Measurements from ENCODE around the gene CDK9.

The CDK9 gene

DNA sequence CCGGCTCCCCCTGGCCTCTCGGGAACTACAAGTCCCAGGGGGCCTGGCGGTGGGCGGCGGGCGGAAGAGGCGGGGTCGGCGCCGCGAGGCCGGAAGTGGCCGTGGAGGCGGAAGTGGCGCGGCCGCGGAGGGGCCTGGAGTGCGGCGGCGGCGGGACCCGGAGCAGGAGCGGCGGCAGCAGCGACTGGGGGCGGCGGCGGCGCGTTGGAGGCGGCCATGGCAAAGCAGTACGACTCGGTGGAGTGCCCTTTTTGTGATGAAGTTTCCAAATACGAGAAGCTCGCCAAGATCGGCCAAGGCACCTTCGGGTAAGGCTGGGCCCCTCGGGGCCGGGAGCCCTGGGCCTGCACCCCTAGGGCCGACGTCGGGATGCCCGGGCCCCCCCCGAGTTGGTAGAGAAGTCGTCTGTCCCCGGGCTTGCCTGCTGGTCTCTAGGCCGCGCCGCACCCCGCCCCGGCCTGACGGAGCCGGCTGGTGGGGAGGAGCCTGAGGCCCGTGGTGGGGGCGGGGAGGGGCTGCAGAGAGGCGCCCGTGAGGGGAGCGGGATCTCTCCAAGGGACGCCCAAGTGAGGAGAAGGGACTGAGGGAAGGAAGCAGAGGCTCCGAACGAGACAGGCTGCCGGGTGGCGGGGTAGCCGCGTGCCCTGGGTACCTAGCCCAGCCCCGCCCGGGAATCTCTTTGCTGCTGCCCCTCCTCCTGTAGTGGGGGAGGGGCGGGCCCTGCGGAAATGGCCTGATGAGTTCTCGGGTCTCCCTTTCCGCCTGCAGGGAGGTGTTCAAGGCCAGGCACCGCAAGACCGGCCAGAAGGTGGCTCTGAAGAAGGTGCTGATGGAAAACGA, at the start of gene CDK9:
CDK9 (plus strand) TSS at position 102 of the 840 bp plus-strand sequence; CDS start at position 217, 115 bp downstream.
- Mint-ChIP-seq H3K36me3 (ENCODE audit: low read depth) (peaks cover 43% of the 10 kb centered on the region), H3K4me3 (peak within 1 kb of the TSS; percentile 97), H3K27me3 (no peaks in the 10 kb centered on the region), H3K4me1 (ENCODE audit: low read depth) (peaks cover 77% of the 10 kb centered on the region), H3K9me3 (no peaks in the 10 kb centered on the region), H3K27ac (peak within 1 kb of the TSS; percentile 93)

GRCh38 chr9:127738666-127739065, 47.2 kb upstream of the CDK9 start:
- H3K36me3 Mint-ChIP-seq (ENCODE audit: low read depth) = peaks cover 16% of the 10 kb centered on the region
- no peaks in the 10 kb centered on the region for H3K9me3 Mint-ChIP-seq
- H3K27me3 Mint-ChIP-seq = no peaks in the 10 kb centered on the region
- H3K27ac Mint-ChIP-seq = no peak overlapping the region
- H3K4me1 Mint-ChIP-seq (ENCODE audit: low read depth) = peaks cover 16% of the 10 kb centered on the region
- no peak overlapping the region for H3K4me3 Mint-ChIP-seq

- peaks cover 7% of the 10 kb centered on the region for H3K4me1 Mint-ChIP-seq (ENCODE audit: low read depth)
- peaks cover 16% of the 10 kb centered on the region for H3K36me3 Mint-ChIP-seq (ENCODE audit: low read depth)
- H3K27ac Mint-ChIP-seq = no peak overlapping the region
- H3K9me3 Mint-ChIP-seq = no peaks in the 10 kb centered on the region
- no peaks in the 10 kb centered on the region for H3K27me3 Mint-ChIP-seq
- no peak overlapping the region for H3K4me3 Mint-ChIP-seq
These were observed 46.1 kb upstream of the CDK9 start for GRCh38 chr9:127739614-127740330.

- Mint-ChIP-seq H3K4me3 (no peak overlapping the region), H3K4me1 (ENCODE audit: low read depth) (peaks cover 7% of the 10 kb centered on the region), H3K36me3 (ENCODE audit: low read depth) (peaks cover 21% of the 10 kb centered on the region), H3K27ac (no peak overlapping the region), H3K27me3 (no peaks in the 10 kb centered on the region), H3K9me3 (no peaks in the 10 kb centered on the region)
These were observed 43.9 kb upstream of the CDK9 start for GRCh38 chr9:127741831-127742434.

DNA sequence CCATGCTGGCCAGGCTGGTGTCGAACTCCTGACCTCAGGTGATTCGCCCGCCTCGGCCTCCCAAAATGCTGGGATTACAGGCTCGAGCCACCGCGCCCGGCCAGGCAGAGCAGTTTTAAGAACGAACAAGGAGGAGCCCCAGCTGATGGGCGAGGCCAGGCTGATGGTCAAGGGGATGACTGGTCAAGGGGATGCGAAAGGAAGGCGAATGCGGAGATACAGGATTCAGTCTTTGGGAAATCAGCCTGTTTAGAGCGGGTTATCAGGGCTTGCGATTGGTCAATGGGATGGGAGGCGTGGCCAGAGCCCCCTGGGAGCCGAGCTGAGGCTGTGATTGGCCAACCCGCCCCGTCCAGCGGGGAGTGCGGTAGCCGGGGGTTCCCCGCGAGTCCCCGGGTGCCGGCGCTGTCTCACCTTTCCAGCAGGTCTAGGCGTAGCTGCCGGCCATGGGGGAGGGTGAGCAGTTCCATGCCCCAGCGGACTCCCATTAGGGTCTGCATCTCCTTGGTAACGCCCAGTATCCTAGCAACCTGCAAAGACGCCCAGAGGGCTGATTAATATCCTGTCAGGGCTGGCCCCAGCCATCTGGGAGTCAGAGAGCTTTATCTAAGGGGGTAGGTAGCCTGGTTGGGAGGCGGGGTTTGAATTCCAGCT, 43.3 kb upstream of the CDK9 start:
- no peak overlapping the region for H3K4me3 Mint-ChIP-seq
- H3K9me3 Mint-ChIP-seq = no peaks in the 10 kb centered on the region
- H3K36me3 Mint-ChIP-seq (ENCODE audit: low read depth) = peaks cover 21% of the 10 kb centered on the region
- no peaks in the 10 kb centered on the region for H3K27me3 Mint-ChIP-seq
- H3K4me1 Mint-ChIP-seq (ENCODE audit: low read depth) = peaks cover 13% of the 10 kb centered on the region
- H3K27ac Mint-ChIP-seq = no peak overlapping the region

DNA sequence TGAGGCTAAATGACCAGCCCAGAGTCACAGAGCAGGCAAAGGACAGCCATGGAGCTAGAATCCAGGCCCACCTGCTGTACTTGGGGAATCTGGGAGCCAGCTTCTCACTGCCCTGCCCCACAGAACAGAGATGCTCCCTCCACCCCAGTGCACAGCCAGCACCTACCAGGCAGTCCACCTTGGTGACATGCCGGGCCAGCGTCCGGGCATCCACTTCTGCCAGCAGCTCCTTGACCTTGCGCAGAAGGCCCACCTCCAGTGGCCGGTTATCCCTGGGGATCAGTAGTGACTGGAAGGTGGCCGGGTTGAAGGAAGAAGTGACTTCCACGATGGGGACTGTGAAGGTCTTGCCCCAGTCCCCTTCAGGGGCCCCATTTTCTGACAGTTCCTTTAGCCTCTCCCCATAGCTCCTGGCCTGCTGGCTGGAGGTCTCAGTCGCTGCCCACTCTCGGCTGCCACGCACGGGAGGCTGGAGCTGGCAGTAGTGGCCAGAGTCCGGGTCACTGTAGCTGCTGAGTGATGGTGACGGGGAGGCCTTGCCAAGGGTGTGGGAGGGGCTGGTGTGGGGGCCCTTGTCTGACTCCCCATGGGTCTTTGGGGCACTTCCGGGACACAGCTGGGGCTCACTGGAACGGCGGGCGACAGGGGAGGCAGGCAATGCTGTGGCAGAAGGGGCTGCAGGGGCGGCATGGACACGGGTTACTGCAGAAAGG, 41.3 kb upstream of the CDK9 start:
- Mint-ChIP-seq H3K4me3 (no peak overlapping the region), H3K9me3 (no peaks in the 10 kb centered on the region), H3K27ac (no peak overlapping the region), H3K27me3 (no peaks in the 10 kb centered on the region), H3K4me1 (ENCODE audit: low read depth) (peaks cover 16% of the 10 kb centered on the region), H3K36me3 (ENCODE audit: low read depth) (peaks cover 19% of the 10 kb centered on the region)

DNA sequence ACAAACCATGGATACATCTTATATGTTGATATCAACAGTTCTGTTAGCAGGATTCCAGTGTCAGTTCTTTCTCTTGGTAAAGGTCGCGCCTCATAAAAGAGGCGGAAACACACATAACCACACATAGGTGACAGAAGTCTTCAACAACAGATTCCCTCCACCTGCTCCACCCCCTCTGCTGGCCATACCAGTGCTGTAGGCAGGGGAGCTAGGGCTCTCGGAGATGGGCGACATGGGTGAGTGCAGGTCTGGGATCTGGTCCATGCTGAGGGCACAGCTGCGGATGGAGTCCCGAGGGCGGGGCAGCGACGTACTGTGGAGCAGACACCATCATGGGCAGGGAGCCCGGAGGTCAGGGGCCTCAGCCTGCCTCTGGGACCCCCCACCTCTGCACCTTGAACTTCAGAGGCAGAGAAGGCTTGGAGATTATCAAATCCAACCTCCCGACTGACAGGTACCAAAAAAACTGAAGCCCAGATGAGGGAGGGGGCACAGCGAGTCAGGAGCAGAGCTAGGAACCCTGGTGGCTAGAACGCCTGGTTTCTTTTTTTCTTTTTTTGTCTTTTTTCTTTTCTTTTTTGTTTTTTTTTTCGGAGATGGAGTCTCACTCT, 38.8 kb upstream of the CDK9 start:
- H3K9me3 Mint-ChIP-seq = no peaks in the 10 kb centered on the region
- no peaks in the 10 kb centered on the region for H3K27me3 Mint-ChIP-seq
- no peak overlapping the region for H3K4me3 Mint-ChIP-seq
- peaks cover 16% of the 10 kb centered on the region for H3K4me1 Mint-ChIP-seq (ENCODE audit: low read depth)
- H3K36me3 Mint-ChIP-seq (ENCODE audit: low read depth) = peaks cover 26% of the 10 kb centered on the region
- peak overlapping the region; percentile 34 for H3K27ac Mint-ChIP-seq

DNA sequence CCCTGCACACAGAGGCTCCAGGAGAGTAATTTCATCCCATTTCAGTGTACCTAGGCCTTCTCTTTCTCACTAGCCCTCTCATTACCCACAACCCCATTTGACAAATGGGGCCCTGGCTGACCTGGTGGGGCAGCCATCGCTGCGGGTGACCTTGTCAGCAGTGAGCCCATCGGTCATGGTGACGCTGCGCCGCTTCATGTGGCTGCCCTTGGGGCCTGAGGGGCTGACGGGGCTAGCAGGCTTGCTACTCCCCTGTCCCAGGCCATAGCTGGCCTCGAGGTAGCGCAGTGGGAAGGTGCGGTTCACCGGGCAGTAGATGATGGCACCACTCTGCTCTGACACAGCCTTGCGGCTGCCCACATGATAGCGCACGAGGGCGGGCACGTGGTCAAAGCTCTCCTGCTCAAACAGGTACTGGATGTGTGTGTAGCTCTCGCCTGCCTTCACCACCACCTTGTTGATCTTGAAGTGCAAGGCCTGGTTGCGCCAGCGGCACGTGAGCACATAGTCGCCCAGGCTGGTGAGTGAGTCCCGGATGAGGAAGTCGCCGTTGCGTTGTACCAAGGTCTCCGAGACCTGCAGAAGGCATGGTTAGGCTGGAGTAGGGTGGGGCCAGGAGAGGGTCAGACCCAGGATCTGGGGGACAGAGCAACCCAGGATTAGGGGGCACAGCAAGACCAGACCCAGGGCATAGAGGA, 36.6 kb upstream of the CDK9 start:
- Mint-ChIP-seq H3K27me3 (no peaks in the 10 kb centered on the region), H3K36me3 (ENCODE audit: low read depth) (peaks cover 22% of the 10 kb centered on the region), H3K9me3 (no peaks in the 10 kb centered on the region), H3K4me1 (ENCODE audit: low read depth) (peaks cover 16% of the 10 kb centered on the region), H3K27ac (no peak overlapping the region), H3K4me3 (no peak overlapping the region)

DNA sequence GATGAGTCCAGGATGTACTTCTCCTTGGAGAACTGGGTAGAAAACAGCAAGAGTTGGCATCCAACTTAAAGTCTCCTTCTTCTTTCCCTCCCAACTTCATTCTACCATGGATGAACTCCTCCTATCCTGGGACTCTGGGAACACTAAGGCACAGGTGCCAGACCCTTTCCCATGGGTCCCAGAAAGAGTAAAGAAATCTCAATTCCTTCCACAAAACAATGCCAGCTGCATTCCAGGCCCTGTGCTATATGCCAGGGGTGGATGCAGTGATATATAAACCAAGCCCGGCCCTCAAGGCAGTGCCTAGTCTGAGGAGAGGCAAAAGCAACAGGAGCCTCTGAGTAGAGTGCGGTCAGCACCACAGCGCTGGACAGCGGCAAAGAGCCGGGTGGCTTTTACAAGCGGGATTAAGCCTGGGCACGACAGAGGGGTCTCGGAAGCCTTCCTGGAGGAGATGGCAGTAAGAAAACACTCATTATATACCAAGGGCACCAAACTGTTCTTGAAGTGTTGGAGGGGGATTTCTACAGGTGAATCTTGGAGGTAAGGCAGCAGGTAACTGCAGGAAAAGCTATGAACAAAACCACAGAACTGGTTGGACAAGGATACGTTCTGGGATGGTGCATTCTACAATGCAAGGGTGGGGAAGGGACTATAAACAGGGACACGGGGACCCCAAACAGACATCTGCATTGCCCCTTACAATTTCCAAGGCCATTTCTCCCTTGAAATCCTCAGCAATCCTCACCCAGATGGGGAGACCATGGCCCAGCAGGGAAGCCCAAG, 34.4 kb upstream of the CDK9 start:
- peaks cover 17% of the 10 kb centered on the region for H3K36me3 Mint-ChIP-seq (ENCODE audit: low read depth)
- H3K4me1 Mint-ChIP-seq (ENCODE audit: low read depth) = peaks cover 12% of the 10 kb centered on the region
- no peaks in the 10 kb centered on the region for H3K9me3 Mint-ChIP-seq
- no peak overlapping the region for H3K4me3 Mint-ChIP-seq
- peak overlapping the region; percentile 38 for H3K27ac Mint-ChIP-seq
- H3K27me3 Mint-ChIP-seq = no peaks in the 10 kb centered on the region

DNA sequence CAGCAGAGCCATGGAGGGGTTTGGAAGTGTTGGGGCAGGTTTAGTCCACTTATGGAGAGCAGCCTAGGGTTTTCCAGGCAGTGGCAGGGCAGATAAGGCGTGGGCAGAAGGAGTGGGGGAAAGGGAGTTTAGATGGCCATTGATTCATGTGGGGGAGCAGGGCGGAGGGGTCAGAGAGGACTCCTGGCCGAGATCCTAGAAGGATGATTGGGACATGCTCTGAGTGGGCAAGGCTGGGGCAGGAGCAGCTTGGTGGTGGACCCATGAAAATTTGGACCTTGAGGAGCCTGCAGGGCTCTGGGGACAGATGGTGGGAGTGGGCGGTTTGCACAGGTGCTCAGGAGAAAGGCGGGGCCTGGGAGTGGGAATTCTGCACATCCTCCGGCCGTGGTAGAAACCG, 32.7 kb upstream of the CDK9 start:
- no peak overlapping the region for H3K27ac Mint-ChIP-seq
- H3K36me3 Mint-ChIP-seq (ENCODE audit: low read depth) = peaks cover 17% of the 10 kb centered on the region

DNA sequence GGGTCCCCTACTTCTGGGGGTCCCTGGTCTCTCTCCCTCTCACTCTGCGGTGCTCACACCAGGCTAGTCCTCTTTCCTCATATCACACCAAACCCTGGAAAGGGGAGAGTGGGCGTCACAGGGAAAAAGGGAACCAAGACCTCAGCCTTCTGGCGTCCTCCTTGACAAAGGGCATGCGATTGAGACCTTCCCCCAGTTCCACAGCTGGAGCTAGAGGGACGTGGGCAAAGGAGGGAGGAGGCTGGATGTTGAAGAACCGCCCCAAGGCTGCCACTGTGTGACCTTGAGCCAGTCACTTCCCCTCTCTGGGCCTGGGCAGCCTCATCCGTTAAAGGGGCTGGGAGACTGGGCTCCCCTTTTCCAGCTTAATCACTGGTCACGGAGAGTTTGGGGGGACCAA, 32.2 kb upstream of the CDK9 start:
- peaks cover 17% of the 10 kb centered on the region for H3K36me3 Mint-ChIP-seq (ENCODE audit: low read depth)
- peaks cover under 1% of the 10 kb centered on the region for H3K4me1 Mint-ChIP-seq (ENCODE audit: low read depth)
- no peaks in the 10 kb centered on the region for H3K27me3 Mint-ChIP-seq
- H3K9me3 Mint-ChIP-seq = no peaks in the 10 kb centered on the region
- no peak overlapping the region for H3K4me3 Mint-ChIP-seq
- no peak overlapping the region for H3K27ac Mint-ChIP-seq

More for the DNA sequence above, 32.7 kb upstream of the CDK9 start:
- Mint-ChIP-seq H3K9me3 (no peaks in the 10 kb centered on the region), H3K4me1 (ENCODE audit: low read depth) (no peaks in the 10 kb centered on the region), H3K4me3 (no peak overlapping the region), H3K27me3 (no peaks in the 10 kb centered on the region)

DNA sequence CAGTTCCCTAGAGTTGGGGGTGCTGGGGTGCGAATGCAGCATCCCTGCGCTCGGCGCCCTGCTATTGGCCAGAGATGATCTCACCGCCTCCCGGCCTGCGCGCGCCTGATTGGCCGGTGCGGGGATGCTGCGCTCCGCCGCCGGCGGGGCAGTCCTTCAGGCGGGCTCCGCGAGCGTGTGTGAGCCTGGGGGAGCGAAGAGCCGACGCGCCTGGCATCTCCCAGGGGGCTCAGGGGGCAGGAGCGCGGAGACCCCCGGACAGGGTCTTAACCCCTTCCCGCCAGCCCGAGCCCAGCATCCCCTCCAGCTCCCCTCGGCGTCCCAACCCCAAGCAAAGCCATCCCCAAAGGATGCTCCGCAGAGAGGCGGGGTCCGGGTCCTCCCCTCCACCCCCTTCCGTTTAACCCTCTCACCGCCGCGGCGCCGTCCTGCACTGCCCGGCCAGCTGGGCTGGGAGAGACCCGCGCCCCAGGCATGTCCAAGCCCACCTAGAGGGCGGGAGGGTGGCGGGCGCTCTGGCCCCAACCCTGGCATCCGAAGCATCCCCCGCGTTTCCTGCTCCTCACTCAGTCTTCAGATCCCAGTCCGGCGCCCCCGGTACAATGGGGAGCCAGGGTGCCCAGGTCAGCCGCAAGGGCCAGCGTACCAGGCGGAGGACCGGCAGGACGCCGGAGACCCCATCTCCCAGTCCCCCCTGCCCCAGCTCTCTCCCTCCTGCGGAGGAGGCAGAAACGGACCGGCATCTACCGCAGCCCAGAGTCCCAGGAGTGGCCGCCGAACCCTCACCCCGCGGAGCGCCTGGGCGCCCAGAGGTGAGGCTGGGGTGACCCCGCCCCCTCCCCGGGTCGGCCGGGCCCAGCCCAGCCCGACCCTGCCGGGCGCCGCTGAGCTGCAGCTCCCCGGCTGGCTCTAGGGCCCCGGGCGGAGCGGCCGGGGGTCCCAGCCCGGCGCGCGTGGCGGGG, 31.5 kb upstream of the CDK9 start:
- H3K36me3 Mint-ChIP-seq (ENCODE audit: low read depth) = peaks cover 18% of the 10 kb centered on the region
- peaks cover 4% of the 10 kb centered on the region for H3K4me1 Mint-ChIP-seq (ENCODE audit: low read depth)
- no peaks in the 10 kb centered on the region for H3K27me3 Mint-ChIP-seq
- H3K9me3 Mint-ChIP-seq = no peaks in the 10 kb centered on the region
- H3K27ac Mint-ChIP-seq = no peak overlapping the region
- H3K4me3 Mint-ChIP-seq = no peak overlapping the region

Measured in stimulated activated naive CD8-positive, alpha-beta T cell treated with anti-CD3 and anti-CD28 coated beads, Interleukin-15, Interleukin-2, amounts not matched to agents 100 ng/mL and 50 ng/mL, for 24 hours (primary cell).